Ishikawa (cell line): ENCODE measurements around the gene SSBP3.

Experiments used
- CEBPB ChIP-seq: IDR thresholded peaks from 2 replicates; pipeline ENCODE4 v1.6.1; 2012
- CREB1 ChIP-seq: IDR thresholded peaks from 2 replicates; pipeline ENCODE4 v1.6.1; 2012; ENCODE audit warnings: low read depth
- EGR1 ChIP-seq: IDR thresholded peaks from 2 replicates; pipeline ENCODE4 v1.6.1; 2012
- EP300 ChIP-seq: IDR thresholded peaks from 2 replicates; pipeline ENCODE4 v1.6.1; 2012; ENCODE audit warnings: borderline replicate concordance
- FOXM1 ChIP-seq: IDR thresholded peaks from 2 replicates; pipeline ENCODE4 v1.6.1; 2012; ENCODE audit warnings: low read depth, borderline replicate concordance
- NFIC ChIP-seq: IDR thresholded peaks from 2 replicates; pipeline ENCODE4 v1.6.1; 2012
- RAD21 ChIP-seq: IDR thresholded peaks from 2 replicates; pipeline ENCODE4 v1.6.1; 2012; ENCODE audit warnings: low read depth
- TAF1 ChIP-seq: IDR thresholded peaks from 2 replicates; pipeline ENCODE4 v1.6.1; 2012; ENCODE audit warnings: low read depth, mild to moderate bottlenecking
- TCF12 ChIP-seq: IDR thresholded peaks from 2 replicates; pipeline ENCODE4 v1.6.1; 2012; ENCODE audit warnings: low read depth
- TEAD4 ChIP-seq: IDR thresholded peaks from 2 replicates; pipeline ENCODE4 v1.6.1; 2012
- YY1 ChIP-seq: IDR thresholded peaks from 2 replicates; pipeline ENCODE4 v1.6.1; 2012; ENCODE audit warnings: low read depth
- ZBTB7A ChIP-seq: IDR thresholded peaks from 2 replicates; pipeline ENCODE4 v1.6.1; 2012; ENCODE audit warnings: low read depth
- TF ChIP-seq, protein P1 (sequence below): IDR thresholded peaks from 2 replicates; pipeline ENCODE4 v1.6.1; 2012
- TF ChIP-seq, protein P2 (sequence below): IDR thresholded peaks from 2 replicates; pipeline ENCODE4 v1.6.1; 2012; ENCODE audit warnings: low read depth, mild to moderate bottlenecking
- TF ChIP-seq, protein P3 (sequence below): IDR thresholded peaks from 2 replicates; pipeline ENCODE4 v1.6.1; 2012

SSBP3 gene

DNA sequence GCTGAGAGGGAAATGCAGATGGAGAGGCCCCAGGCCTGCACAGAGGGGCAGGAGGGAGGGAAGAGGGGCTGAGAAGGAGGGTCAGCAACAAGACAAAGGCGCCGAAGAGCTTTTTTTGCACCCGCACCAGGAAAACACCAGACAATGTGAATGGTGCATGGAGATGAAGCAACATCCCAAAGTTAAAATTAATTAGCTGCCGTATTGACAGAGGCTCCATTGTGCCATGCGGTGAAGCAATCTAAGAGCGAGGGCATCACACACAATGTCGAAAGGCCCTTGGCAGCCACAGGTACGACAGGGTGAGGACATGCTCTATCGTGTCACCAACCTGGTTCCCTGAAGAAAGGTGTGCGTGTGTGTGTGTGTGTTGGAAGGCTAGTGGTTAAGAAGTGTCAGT, 41.2 kb downstream of the SSBP3 start:
- TF ChIP-seq, protein P1, sequence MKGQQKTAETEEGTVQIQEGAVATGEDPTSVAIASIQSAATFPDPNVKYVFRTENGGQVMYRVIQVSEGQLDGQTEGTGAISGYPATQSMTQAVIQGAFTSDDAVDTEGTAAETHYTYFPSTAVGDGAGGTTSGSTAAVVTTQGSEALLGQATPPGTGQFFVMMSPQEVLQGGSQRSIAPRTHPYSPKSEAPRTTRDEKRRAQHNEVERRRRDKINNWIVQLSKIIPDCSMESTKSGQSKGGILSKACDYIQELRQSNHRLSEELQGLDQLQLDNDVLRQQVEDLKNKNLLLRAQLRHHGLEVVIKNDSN = no peak
- TF ChIP-seq NFIC (no peak), EGR1 (no peak), YY1 (no peak), CEBPB (no peak), EP300 (no peak), ZBTB7A (no peak), TCF12 (no peak), TAF1 (no peak), RAD21 (no peak), TEAD4 (no peak), FOXM1 (no peak), CREB1 (no peak)
- TF ChIP-seq, protein P2, sequence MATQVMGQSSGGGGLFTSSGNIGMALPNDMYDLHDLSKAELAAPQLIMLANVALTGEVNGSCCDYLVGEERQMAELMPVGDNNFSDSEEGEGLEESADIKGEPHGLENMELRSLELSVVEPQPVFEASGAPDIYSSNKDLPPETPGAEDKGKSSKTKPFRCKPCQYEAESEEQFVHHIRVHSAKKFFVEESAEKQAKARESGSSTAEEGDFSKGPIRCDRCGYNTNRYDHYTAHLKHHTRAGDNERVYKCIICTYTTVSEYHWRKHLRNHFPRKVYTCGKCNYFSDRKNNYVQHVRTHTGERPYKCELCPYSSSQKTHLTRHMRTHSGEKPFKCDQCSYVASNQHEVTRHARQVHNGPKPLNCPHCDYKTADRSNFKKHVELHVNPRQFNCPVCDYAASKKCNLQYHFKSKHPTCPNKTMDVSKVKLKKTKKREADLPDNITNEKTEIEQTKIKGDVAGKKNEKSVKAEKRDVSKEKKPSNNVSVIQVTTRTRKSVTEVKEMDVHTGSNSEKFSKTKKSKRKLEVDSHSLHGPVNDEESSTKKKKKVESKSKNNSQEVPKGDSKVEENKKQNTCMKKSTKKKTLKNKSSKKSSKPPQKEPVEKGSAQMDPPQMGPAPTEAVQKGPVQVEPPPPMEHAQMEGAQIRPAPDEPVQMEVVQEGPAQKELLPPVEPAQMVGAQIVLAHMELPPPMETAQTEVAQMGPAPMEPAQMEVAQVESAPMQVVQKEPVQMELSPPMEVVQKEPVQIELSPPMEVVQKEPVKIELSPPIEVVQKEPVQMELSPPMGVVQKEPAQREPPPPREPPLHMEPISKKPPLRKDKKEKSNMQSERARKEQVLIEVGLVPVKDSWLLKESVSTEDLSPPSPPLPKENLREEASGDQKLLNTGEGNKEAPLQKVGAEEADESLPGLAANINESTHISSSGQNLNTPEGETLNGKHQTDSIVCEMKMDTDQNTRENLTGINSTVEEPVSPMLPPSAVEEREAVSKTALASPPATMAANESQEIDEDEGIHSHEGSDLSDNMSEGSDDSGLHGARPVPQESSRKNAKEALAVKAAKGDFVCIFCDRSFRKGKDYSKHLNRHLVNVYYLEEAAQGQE = no peak
- TF ChIP-seq, protein P3, sequence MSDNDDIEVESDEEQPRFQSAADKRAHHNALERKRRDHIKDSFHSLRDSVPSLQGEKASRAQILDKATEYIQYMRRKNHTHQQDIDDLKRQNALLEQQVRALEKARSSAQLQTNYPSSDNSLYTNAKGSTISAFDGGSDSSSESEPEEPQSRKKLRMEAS = no peak

DNA sequence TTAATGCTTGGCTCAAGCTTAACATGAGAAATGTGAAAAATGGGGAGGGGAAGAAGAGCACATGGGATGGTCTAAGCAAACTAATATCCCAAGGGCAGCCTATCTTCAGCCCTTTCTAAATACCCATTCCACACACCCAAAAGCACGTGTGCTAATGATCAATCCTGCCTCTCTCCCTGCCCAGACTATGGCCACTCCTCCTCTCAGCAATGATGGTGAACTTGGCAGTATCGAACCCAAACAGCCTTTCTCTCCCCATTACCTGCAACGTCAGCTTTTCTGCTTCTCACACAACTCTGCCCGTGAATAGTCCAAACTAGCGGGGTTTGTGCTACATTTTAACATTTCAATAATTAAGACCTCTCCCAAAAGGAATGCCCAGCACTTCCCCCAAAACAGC, 41.6 kb downstream of the SSBP3 start:
- no peak for TF ChIP-seq RAD21
- no peak for TF ChIP-seq CREB1
- TF ChIP-seq CEBPB = no peak
- TF ChIP-seq EGR1 = no peak
- TF ChIP-seq NFIC = no peak
- no peak for TF ChIP-seq TCF12
- no peak for TF ChIP-seq ZBTB7A
- TF ChIP-seq YY1 = no peak
- no peak for TF ChIP-seq EP300
- TF ChIP-seq TEAD4 = no peak
- TF ChIP-seq TAF1 = no peak
- TF ChIP-seq FOXM1 = no peak
- TF ChIP-seq, protein P1 = no peak
- TF ChIP-seq, protein P3 = no peak

DNA sequence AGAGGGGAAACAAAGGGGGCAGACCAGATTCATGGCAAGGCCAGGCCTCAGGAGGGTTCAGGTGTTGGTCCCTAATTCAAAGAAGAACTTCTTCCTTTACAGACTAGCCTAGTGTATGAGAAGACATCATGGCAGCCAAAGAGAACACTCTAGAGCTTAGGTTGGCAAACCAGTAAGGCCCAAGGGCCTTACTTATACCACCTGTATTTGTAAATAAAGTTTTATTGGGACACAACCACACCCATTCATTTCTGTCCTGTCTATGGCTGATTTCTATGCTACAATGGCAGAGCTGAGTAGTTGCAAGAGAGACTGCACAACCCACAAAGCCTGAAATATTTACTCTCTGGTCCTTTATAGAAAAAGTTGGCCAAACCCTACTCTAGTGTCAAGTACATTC, 42.3 kb downstream of the SSBP3 start:
- TF ChIP-seq YY1 (no peak), RAD21 (no peak)
- TF ChIP-seq, protein P2 = no peak

DNA sequence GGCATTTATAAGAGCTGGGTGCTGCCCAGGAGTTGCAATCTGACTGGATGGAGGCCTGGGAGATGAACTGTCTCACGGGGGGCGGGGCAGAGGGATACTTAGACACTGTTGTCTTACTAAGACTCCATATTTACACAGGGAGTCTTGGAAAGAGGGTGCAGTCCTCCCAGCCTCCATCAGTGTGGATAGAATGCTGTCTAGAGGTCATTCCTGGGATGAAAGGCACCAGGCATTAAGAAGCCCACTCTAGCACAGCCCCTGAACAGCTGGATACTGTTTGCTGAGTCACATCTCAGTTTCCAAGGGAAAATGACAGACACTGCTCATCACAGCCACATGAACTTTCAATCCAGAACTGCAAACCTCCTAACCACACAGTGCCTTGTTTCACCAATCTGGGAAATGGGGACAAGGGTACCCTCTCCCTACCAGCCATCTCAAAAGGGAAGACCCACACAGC, 43.3 kb downstream of the SSBP3 start:
- TF ChIP-seq, protein P3 = no peak
- TF ChIP-seq CEBPB = no peak
- no peak for TF ChIP-seq TEAD4
- no peak for TF ChIP-seq RAD21
- TF ChIP-seq, protein P2 = no peak
- TF ChIP-seq CREB1 = no peak
- TF ChIP-seq, protein P1 = no peak
- TF ChIP-seq TCF12 = no peak
- no peak for TF ChIP-seq TAF1
- no peak for TF ChIP-seq NFIC
- TF ChIP-seq EGR1 = no peak
